ENCODE results near the gene C12orf57. TPM values are rescaled to one million over a fixed set of nuclear protein-coding genes. Genes with fewer than 3 reads are reported as not detected.

Gene C12orf57
- total and polyA plus RNA-seq, 9 of the 15 experiments (the other 6 are each of a cell fraction or from before 2014, with no cell fraction given): 26.7 to 191 (median 107) TPM

DNA sequence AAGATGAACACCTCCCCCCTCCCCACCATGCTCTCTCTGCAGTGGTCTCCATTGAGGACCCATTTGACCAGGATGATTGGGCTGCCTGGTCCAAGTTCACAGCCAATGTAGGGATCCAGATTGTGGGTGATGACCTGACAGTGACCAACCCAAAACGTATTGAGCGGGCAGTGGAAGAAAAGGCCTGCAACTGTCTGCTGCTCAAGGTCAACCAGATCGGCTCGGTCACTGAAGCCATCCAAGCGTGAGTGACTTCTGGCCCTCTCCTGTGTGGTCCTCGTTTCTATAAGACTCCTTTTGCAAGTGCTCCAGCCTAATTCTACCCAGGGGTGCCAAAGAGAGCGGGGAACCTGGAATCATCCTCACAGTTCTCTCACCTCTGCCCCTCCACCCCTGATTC is 22.3 kb upstream of the C12orf57 start (continued):
- TF ChIP-seq ZNF586 (CRISPR knock-in tag; conservative IDR thresholded peaks at IDR 0.05): no peak
- no peak for TF ChIP-seq ZNF507 (tag; conservative IDR thresholded peaks at IDR 0.05)
- TF ChIP-seq, protein P1, sequence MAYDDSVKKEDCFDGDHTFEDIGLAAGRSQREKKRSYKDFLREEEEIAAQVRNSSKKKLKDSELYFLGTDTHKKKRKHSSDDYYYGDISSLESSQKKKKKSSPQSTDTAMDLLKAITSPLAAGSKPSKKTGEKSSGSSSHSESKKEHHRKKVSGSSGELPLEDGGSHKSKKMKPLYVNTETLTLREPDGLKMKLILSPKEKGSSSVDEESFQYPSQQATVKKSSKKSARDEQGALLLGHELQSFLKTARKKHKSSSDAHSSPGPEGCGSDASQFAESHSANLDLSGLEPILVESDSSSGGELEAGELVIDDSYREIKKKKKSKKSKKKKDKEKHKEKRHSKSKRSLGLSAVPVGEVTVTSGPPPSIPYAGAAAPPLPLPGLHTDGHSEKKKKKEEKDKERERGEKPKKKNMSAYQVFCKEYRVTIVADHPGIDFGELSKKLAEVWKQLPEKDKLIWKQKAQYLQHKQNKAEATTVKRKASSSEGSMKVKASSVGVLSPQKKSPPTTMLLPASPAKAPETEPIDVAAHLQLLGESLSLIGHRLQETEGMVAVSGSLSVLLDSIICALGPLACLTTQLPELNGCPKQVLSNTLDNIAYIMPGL (CRISPR knock-in tag; IDR thresholded peaks at IDR 0.05): no peak
- TF ChIP-seq, protein P2, sequence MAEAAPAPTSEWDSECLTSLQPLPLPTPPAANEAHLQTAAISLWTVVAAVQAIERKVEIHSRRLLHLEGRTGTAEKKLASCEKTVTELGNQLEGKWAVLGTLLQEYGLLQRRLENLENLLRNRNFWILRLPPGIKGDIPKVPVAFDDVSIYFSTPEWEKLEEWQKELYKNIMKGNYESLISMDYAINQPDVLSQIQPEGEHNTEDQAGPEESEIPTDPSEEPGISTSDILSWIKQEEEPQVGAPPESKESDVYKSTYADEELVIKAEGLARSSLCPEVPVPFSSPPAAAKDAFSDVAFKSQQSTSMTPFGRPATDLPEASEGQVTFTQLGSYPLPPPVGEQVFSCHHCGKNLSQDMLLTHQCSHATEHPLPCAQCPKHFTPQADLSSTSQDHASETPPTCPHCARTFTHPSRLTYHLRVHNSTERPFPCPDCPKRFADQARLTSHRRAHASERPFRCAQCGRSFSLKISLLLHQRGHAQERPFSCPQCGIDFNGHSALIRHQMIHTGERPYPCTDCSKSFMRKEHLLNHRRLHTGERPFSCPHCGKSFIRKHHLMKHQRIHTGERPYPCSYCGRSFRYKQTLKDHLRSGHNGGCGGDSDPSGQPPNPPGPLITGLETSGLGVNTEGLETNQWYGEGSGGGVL (CRISPR knock-in tag; IDR thresholded peaks at IDR 0.05): no peak
- TF ChIP-seq ZFP1 (CRISPR knock-in tag; IDR thresholded peaks at IDR 0.05): no peak
- no peak for TF ChIP-seq SIRT6 (IDR thresholded peaks at IDR 0.05; ENCODE audit: low read depth, low read length)
- TF ChIP-seq, protein P3, sequence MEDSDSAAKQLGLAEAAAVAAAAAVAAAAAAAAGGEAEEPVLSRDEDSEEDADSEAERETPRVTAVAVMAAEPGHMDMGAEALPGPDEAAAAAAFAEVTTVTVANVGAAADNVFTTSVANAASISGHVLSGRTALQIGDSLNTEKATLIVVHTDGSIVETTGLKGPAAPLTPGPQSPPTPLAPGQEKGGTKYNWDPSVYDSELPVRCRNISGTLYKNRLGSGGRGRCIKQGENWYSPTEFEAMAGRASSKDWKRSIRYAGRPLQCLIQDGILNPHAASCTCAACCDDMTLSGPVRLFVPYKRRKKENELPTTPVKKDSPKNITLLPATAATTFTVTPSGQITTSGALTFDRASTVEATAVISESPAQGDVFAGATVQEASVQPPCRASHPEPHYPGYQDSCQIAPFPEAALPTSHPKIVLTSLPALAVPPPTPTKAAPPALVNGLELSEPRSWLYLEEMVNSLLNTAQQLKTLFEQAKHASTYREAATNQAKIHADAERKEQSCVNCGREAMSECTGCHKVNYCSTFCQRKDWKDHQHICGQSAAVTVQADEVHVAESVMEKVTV (CRISPR knock-in tag; IDR thresholded peaks at IDR 0.05): no peak
- TF ChIP-seq NCOA6 (IDR thresholded peaks at IDR 0.05): no peak
- no peak for TF ChIP-seq MAZ (CRISPR knock-in tag; conservative IDR thresholded peaks at IDR 0.05 in 1 of 2, IDR thresholded peaks at IDR 0.05 in 1 of 2)
